Spleen (tissue), 7 donors: Measurements from ENCODE around the gene MYBPC1.

Source experiments
- POLR2A ChIP-seq, 3 donors: fragments of 450-650 bp; IDR thresholded peaks; one replicate each; pipeline ENCODE4 v1.5.1; 2017; ENCODE audit warnings: antibody characterized with exemption in 3 of 3, mild to moderate bottlenecking in 1 of 3
- POLR2AphosphoS5 ChIP-seq, 3 donors: sonication (generic); formaldehyde crosslinking; IDR thresholded peaks; one replicate each; pipeline ENCODE4 v1.5.1; 2017; ENCODE audit warnings: antibody characterized with exemption in 3 of 3
- TF ChIP-seq, protein P1 (sequence below), 11 experiments: fragments of 200-600 bp in 7 of 11; fragments of 450-650 bp in 4 of 11; sonication (generic) in 4 of 11; IDR thresholded peaks in 8 of 11; conservative IDR thresholded peaks in 3 of 11; 1 replicate in 7 of 11; 2 replicates in 4 of 11; pipeline versions ENCODE4 v1.4.0 to v1.8.0; 2016 to 2021; ENCODE audit warnings: antibody characterized with exemption in 11 of 11, inconsistent platforms in 4 of 11, mild to moderate bottlenecking in 1 of 11
- donor health status: DM: no; HTN: no; CAD: no; lungs with moderate emphysema.
- donor health status: DM: no; HTN: no; CAD: no.
- donor health status: DM: no; HTN: no; CAD: no.

DNA sequence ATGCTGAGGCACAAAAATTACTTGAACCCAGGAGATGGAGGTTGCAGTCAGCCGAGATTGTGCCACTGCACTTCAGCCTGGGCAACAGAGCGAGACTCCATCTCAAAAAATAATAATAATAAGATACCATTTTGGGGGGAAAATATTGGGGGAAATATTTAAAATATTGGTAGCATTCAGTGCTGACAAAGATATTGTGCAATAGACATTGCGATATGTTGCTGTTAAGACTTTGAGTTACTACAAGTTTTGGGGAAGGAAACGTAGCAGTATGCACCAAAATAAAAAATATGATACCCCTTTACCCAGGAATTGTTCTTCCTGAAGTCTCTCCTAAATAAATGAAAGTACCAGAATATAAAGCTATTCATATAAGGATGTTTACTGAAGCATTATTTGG lies 37.7 kb upstream of the MYBPC1 start:
- TF ChIP-seq POLR2AphosphoS5 (IDR thresholded peaks at IDR 0.05) (no peak), POLR2A (IDR thresholded peaks at IDR 0.05) (no peak)
- TF ChIP-seq, protein P1, sequence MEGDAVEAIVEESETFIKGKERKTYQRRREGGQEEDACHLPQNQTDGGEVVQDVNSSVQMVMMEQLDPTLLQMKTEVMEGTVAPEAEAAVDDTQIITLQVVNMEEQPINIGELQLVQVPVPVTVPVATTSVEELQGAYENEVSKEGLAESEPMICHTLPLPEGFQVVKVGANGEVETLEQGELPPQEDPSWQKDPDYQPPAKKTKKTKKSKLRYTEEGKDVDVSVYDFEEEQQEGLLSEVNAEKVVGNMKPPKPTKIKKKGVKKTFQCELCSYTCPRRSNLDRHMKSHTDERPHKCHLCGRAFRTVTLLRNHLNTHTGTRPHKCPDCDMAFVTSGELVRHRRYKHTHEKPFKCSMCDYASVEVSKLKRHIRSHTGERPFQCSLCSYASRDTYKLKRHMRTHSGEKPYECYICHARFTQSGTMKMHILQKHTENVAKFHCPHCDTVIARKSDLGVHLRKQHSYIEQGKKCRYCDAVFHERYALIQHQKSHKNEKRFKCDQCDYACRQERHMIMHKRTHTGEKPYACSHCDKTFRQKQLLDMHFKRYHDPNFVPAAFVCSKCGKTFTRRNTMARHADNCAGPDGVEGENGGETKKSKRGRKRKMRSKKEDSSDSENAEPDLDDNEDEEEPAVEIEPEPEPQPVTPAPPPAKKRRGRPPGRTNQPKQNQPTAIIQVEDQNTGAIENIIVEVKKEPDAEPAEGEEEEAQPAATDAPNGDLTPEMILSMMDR (IDR thresholded peaks at IDR 0.05 in 8 of 11, conservative IDR thresholded peaks at IDR 0.05 in 3 of 11): no peak
